Mesenteric fat pad (tissue), 1 donor: Measurements from ENCODE around the gene PKIG. TPM values are rescaled to one million over a fixed set of nuclear protein-coding genes. Genes with fewer than 3 reads are reported as not detected.
"Not testable (repeated sequence)": the region's sequence is repeated elsewhere in the genome, so short reads cannot be mapped to it uniquely, and the experiment has no call there.

Experiments used
- DNase-seq: peaks from one replicate; pipeline ENCODE4 v3.0.0-alpha.2; 2020; ENCODE audit warnings: low spot score
- total RNA-seq: library from RNA; stranded (reverse); fragmentation: NEBNext Ultra II Directional; extraction: Animal tissue kit (Norgen Biotek cat#: 25700); gene quantifications from one replicate; pipeline ENCODE4 v1.2.1, GENCODE V29; 2021
- donor health status: DM: yes; HTN: yes; CAD: no.

The PKIG gene
- total RNA-seq, 1 donor from 2014 or later: 50.1 TPM

DNA sequence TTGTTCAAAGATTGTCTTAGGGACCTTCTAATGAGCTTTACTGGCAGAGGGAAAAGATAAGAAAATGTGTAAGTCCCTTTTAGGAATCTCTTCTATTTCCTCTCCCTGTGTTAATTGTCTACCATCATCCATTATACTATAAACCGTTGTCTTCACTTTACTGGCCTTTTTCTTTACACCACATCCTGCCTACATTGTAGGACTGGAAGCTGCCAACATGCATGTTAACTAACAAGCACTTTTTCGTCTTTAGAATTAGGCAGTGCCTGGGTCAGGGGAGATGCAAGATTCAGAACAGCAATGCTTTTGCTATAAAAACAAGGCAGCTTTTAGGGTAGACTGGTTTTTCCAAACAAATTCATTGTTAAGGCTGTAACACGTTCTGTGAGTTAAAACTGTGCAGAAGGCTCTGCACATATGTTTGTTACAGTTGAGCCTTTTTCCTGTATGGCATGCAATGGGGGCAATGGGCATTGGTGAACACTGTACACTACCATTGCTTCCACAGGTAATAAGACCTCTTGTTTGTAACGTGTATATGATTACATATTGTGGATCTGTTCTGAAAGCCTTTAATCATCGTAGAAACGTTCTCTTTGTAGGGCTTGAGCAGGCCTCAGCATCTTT lies 10.9 kb upstream of the PKIG start:
- DNase-seq: no peak

GRCh38 chr20:44572551-44573500 lies 9.6 kb upstream of the PKIG start:
- DNase-seq: no peak

GRCh38 chr20:44573501-44573869 lies 8.9 kb upstream of the PKIG start:
- no peak for DNase-seq

DNA sequence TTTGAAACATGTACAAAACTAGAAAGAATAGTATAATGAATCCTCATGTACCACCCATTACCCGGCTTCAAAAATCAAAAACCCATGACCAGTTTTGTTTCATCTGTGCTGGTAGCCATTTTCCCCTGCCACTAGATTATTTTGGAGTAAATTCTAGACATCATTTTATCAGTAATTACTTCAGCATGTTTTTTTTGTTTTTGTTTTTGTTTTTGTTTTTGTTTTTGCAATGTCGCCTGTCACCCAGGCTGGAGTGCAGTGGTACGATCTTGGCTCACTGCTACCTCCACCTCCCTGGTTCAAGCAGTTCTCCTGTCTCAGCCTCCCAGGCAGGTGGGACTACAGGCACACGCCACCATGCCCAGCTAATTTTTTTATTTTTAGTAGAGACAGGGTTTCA lies 8.0 kb upstream of the PKIG start:
- DNase-seq: no peak

GRCh38 chr20:44576297-44576696 lies 6.1 kb upstream of the PKIG start:
- DNase-seq: no peak

DNA sequence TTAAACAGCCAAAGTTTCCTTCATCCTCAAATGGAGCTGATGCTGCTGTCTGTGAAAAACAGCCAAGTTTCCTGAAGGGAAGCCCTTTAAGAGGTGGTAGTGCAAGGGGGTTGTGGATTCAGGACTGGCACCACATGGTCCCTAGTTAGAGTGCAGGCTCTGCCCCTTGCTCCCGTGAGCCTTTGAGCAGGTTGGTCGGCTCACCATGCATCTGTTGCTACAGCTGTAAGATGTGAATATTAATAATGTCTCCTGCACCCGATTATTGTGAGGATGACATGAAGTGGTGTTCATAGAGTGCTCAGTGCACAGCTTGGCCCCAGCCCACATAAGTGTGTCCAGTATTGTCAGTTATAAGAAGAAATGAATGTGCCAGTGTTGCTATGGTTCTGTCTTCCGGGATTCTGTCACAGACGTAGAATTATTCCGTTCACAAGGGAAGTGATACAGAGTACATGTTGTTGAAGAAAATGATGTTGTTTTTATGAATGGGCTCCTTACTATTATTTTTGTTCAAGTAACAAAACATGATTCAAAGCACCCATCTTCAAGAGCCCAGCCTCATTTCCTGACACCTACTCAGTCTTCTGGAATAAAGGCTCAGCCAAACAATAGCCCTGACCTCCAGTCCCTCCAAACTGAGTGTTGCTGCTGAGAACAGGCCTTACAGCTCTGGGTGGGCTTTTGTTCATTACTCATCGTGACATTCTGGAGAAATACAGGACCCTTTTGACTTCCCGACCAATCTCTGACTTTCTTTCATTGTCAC lies 2.9 kb upstream of the PKIG start:
- DNase-seq: no peak

DNA sequence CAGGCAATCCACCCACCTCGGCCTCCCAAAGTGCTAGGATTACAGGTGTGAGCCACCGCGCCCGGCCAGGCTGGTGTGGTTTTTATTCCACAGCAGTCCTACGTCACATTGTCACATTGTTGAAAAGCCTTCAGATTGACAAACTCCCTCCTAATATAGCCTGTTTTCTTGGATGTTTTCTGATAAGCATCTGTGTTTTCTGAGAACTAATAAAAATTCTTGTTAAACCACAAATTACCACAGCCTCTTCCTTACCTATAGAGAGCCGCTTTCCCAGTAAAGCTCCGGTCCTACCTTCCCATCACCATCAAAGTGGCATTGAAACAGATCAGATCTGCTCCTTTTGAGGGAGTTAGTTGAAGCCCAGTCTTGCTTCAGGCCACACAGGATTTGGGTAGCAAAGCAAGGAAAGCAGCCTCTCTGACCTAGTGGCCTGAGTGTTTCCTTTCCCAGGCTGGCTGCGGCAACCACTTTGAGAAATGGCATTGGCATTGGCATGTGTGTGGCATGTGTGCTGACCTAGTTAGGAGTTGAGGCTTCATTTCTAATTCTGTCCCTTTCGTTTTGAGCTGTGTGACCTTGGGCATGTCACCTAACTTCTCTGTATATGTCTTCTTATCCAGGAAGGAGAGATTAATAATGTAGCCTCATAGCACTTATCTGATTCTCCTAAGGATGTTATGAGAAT lies 1.7 kb upstream of the PKIG start:
- no peak for DNase-seq

- no peak for DNase-seq
Measured at GRCh38 chr20:44581515-44581914, 864 bp upstream of the PKIG start.

- no peak for DNase-seq
Measured at GRCh38 chr20:44583157-44583556, 778 bp downstream of the PKIG start.

- DNase-seq: no peak
Measured at GRCh38 chr20:44584162-44584561, 1.8 kb downstream of the PKIG start.

- no peak for DNase-seq
Measured at GRCh38 chr20:44585057-44585963, 2.9 kb downstream of the PKIG start.

GRCh38 chr20:44586289-44586911 lies 4.0 kb downstream of the PKIG start:
- DNase-seq: no peak

DNA sequence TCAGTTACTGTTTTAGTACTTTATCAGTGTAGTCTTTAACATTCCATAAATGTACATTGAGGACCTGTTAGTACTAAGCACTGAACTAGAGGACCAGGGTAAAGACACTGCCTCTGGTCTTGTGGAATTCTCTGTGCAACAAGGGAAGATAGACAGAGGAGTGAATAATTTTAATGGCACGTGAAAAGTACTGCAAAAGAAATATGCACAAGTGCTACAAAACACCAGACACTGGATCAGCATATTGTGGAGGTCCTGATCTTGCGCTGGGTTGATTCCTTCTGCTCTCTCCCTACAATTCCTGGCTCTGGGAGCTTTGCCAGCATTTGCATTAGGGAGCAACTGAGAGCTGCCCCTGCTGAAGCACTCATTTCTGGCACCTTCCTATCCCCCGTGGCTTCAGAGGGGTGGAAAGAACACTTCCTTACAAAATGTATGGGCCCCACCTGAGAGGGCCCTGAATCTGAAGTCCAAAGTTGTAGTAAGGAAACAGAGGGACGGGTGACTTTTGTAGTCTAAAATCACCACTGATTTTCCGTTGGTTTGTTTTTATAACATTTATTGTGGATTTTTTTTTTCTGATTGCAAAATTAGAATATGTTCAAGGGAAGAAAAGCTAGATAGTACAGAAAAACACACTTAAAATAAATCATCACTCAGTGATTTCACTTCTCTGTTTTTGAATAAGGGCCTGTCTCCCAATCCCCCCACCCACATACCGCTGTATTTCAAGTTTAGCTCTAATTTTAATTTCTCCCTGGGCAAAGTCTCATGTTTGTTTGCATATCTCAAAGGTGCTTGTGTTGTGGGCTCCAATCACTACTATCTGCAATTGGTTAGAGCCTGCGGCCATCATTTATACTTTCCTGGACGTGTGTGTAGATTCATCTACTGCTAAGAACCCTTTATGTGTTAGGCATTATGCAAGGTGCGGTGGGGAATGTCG lies 4.9 kb downstream of the PKIG start:
- DNase-seq: no peak

DNA sequence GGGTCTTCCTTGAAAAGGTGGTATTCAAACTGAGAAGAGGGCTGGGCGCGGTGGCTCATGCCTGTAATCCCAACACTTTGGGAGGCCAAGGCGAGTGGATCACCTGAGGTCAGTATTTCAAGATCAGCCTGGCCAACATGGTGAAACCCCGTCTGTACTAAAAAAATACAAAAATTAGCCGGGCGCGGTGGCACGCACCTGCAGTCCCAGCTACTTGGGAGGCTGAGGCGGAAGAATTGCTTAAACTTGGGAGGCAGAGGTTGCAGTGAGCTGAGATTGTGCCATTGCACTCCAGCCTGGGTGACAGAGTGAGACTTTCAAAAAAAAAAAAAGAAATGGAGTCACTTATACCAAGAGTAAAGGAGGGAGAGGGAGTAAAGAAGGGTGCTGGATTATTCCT lies 5.9 kb downstream of the PKIG start:
- not testable (repeated sequence) for DNase-seq

DNA sequence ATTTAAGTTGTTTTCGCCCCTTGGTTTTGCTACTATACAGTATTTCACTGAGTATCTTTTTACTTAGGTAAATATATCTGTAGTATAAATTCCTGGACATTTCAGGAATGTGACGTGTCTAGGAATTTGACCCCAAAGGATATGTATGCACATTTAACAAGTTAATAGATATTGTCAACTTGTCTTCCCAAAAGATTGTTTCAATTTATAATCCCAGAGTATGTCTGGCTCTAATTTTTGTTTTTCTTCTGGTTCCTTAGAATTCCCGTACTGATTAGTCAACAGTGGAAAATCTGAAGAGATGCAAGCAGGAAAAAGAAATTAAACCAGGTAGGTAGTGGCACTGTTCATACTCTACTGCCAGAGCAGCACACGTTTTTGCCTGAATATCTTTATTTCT lies 7.2 kb downstream of the PKIG start:
- DNase-seq: no peak

GRCh38 chr20:44590980-44591778 lies 8.8 kb downstream of the PKIG start:
- DNase-seq: no peak

- DNase-seq: no peak
Measured at GRCh38 chr20:44592366-44592765, 10.0 kb downstream of the PKIG start.

DNA sequence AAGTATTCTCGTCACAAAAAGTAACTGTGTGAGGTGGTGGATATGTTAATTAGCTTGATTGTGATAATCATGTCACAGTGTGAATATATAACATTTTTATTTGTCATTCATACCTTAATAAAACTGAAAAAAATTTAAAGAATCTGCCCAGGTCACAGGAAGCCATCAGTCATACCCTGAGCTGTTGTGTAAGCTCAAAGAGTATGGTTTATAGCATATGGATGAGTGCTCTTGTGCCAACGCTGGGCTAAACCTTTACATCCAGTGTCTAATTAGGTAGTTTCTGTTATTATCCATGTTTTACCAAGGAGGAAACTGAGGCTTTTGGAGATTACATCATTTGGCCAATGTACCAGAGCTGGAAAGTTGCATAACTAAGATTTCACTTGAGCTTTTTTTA lies 11.4 kb downstream of the PKIG start:
- no peak for DNase-seq
